Activated B cell treated with CpG ODN at 0.5 μM for 24 hours (primary cell): ENCODE data around the gene STKLD1. TPM values are rescaled to one million over a fixed set of nuclear protein-coding genes. Genes with fewer than 3 reads are reported as not detected.
A peak's percentile ranks its signal among the peaks of the same experiment; 100 is the strongest.
"Not testable (repeated sequence)": the region's sequence is repeated elsewhere in the genome, so short reads cannot be mapped to it uniquely, and the experiment has no call there.

ENCODE experiments used
- ATAC-seq: fragments of 200-7000 bp; cut with Tn5 transposase; one replicate; pipeline ENCODE4 v1.10.0; 2021; ENCODE audit warnings: low read depth, mild to moderate bottlenecking, moderate library complexity
- CTCF ChIA-PET: fragments of 350-600 bp; sonication (Branson Sonifier 250); formaldehyde crosslinking; loops from one replicate; lab custom pipeline; 2021; ENCODE audit warnings: antibody characterized with exemption; lab: Charles Lee
- POLR2A ChIA-PET: fragments of 350-600 bp; sonication (Branson Sonifier 250); formaldehyde crosslinking; loops from one replicate; lab custom pipeline; 2021; ENCODE audit warnings: antibody characterized with exemption; lab: Charles Lee
- DNase-seq: peaks from one replicate; pipeline ENCODE4 v3.0.0; 2022
- H3K27ac Mint-ChIP-seq: one replicate; pipeline ENCODE4 v1.8.0; 2020; ENCODE audit warnings: mixed read lengths
- H3K27me3 Mint-ChIP-seq: one replicate; pipeline ENCODE4 v1.8.0; 2021; ENCODE audit warnings: mixed read lengths
- H3K36me3 Mint-ChIP-seq: one replicate; pipeline ENCODE4 v1.8.0; 2021; ENCODE audit warnings: low read depth, mixed read lengths
- H3K4me1 Mint-ChIP-seq: one replicate; pipeline ENCODE4 v1.8.0; 2021; ENCODE audit warnings: mixed read lengths
- H3K4me3 Mint-ChIP-seq: one replicate; pipeline ENCODE4 v1.8.0; 2020; ENCODE audit warnings: mild to moderate bottlenecking, mixed read lengths
- H3K9me3 Mint-ChIP-seq: one replicate; pipeline ENCODE4 v1.8.0; 2020; ENCODE audit warnings: mixed read lengths
- CTCF ChIP-seq: fragments of 200-600 bp; IDR thresholded peaks from one replicate; pipeline ENCODE4 v1.8.0; 2022; ENCODE audit warnings: antibody characterized with exemption, mild to moderate bottlenecking
- intact Hi-C: fragments of 100-400 bp; cut with micrococcal nuclease; formaldehyde crosslinking; loops from one replicate; pipeline ENCODE4 v1.15.1; 2024
- total RNA-seq: library from RNA; stranded (reverse); gene quantifications from 2 replicates; pipeline ENCODE4 v1.2.3, GENCODE V29; 2022

The STKLD1 gene
- total RNA-seq, 1 donor from 2014 or later = 0.44 TPM

GRCh38 chr9:133448487-133448972, 72.4 kb downstream of the STKLD1 start:
- Mint-ChIP-seq H3K36me3 (no peaks in the 10 kb centered on the region), H3K9me3 (no peaks in the 10 kb centered on the region), H3K27ac (no peak overlapping the region), H3K27me3 (no peaks in the 10 kb centered on the region), H3K4me3 (no peak overlapping the region), H3K4me1 (no peaks in the 10 kb centered on the region)
- DNase-seq (no peak), ATAC-seq (no peak)
- ChIA-PET CTCF (no interaction called here), POLR2A (no interaction called here)
- intact Hi-C loops = no loop called here
- no peak for TF ChIP-seq CTCF

GRCh38 chr9:133449760-133450159, 73.6 kb downstream of the STKLD1 start:
- no peak for TF ChIP-seq CTCF
- Mint-ChIP-seq H3K4me1 (no peaks in the 10 kb centered on the region), H3K36me3 (no peaks in the 10 kb centered on the region), H3K9me3 (no peaks in the 10 kb centered on the region), H3K27ac (no peak overlapping the region), H3K27me3 (no peaks in the 10 kb centered on the region), H3K4me3 (no peak overlapping the region)
- DNase-seq (no peak), ATAC-seq (no peak)
- POLR2A ChIA-PET = no interaction called here
- CTCF ChIA-PET = no interaction called here
- intact Hi-C loops = no loop called here

- H3K27me3 Mint-ChIP-seq, H3K9me3 Mint-ChIP-seq: not testable (repeated sequence)
Observed at GRCh38 chr9:133451865-133452264, 75.7 kb downstream of the STKLD1 start.

GRCh38 chr9:133452562-133452961, 76.4 kb downstream of the STKLD1 start:
- ATAC-seq (no peak), DNase-seq (no peak)
- Mint-ChIP-seq H3K4me3 (no peak overlapping the region), H3K27me3 (no peaks in the 10 kb centered on the region), H3K4me1 (no peaks in the 10 kb centered on the region), H3K27ac (no peak overlapping the region), H3K36me3 (no peaks in the 10 kb centered on the region), H3K9me3 (no peaks in the 10 kb centered on the region)
- no peak for TF ChIP-seq CTCF
- POLR2A ChIA-PET = interaction anchor here (1.0 kb wide), 1 partner anchor 12 kb away, joined by 4 read pairs; no protein-coding TSS in a partner anchor
- CTCF ChIA-PET = no interaction called here
- intact Hi-C loops = no loop called here

More at GRCh38 chr9:133451865-133452264, 75.7 kb downstream of the STKLD1 start:
- ATAC-seq = peak; percentile 18
- H3K4me3 Mint-ChIP-seq, H3K27ac Mint-ChIP-seq, CTCF ChIA-PET, DNase-seq, intact Hi-C loops, H3K4me1 Mint-ChIP-seq, H3K36me3 Mint-ChIP-seq: not testable (repeated sequence)
- POLR2A ChIA-PET = interaction anchor here (1.0 kb wide), 1 partner anchor 11 kb away, joined by 4 read pairs; no protein-coding TSS in a partner anchor

- ATAC-seq = no peak
- no peaks in the 10 kb centered on the region for H3K4me1 Mint-ChIP-seq
- no peak overlapping the region for H3K27ac Mint-ChIP-seq
- no peaks in the 10 kb centered on the region for H3K27me3 Mint-ChIP-seq
- CTCF ChIA-PET = no interaction called here
- no peaks in the 10 kb centered on the region for H3K36me3 Mint-ChIP-seq
- intact Hi-C loops = no loop called here
- no peak for DNase-seq
- no peak for TF ChIP-seq CTCF
- POLR2A ChIA-PET = no interaction called here
- no peaks in the 10 kb centered on the region for H3K9me3 Mint-ChIP-seq
- no peak overlapping the region for H3K4me3 Mint-ChIP-seq
Observed at GRCh38 chr9:133453651-133454050, 77.5 kb downstream of the STKLD1 start.

- no peaks in the 10 kb centered on the region for H3K27me3 Mint-ChIP-seq
- no peaks in the 10 kb centered on the region for H3K9me3 Mint-ChIP-seq
- CTCF ChIA-PET = no interaction called here
- H3K4me3 Mint-ChIP-seq = no peak overlapping the region
- ATAC-seq (no peak), DNase-seq (no peak)
- POLR2A ChIA-PET = no interaction called here
- TF ChIP-seq CTCF = no peak
- H3K4me1 Mint-ChIP-seq = peaks cover 3% of the 10 kb centered on the region
- H3K36me3 Mint-ChIP-seq = no peaks in the 10 kb centered on the region
- intact Hi-C loops = no loop called here
- H3K27ac Mint-ChIP-seq = no peak overlapping the region
Observed at GRCh38 chr9:133454325-133454724, 78.2 kb downstream of the STKLD1 start.
